Activated naive CD4-positive, alpha-beta T cell treated with anti-CD3 and anti-CD28 coated beads, Interleukin-2, amount 50 U/mL, for 24 hours (primary cell): ENCODE results near the gene LAMB4.

ENCODE experiments used
- H3K27ac Mint-ChIP-seq: one replicate; pipeline ENCODE4 v1.8.0; 2021; ENCODE audit warnings: mild to moderate bottlenecking, mixed read lengths
- H3K27me3 Mint-ChIP-seq: one replicate; pipeline ENCODE4 v1.8.0; 2021; ENCODE audit warnings: mixed read lengths
- H3K36me3 Mint-ChIP-seq: one replicate; pipeline ENCODE4 v1.8.0; 2021; ENCODE audit warnings: mixed read lengths
- H3K4me1 Mint-ChIP-seq: one replicate; pipeline ENCODE4 v1.8.0; 2021; ENCODE audit warnings: mixed read lengths
- H3K4me3 Mint-ChIP-seq: one replicate; pipeline ENCODE4 v1.8.0; 2021; ENCODE audit warnings: mild to moderate bottlenecking, mixed read lengths
- H3K9me3 Mint-ChIP-seq: one replicate; pipeline ENCODE4 v1.8.0; 2021; ENCODE audit warnings: mixed read lengths

The LAMB4 gene

GRCh38 chr7:108014215-108014614 lies 115.9 kb downstream of the LAMB4 start:
- H3K4me1 Mint-ChIP-seq = no peaks in the 10 kb centered on the region
- peaks cover 9% of the 10 kb centered on the region for H3K27me3 Mint-ChIP-seq
- H3K27ac Mint-ChIP-seq = no peak overlapping the region
- H3K9me3 Mint-ChIP-seq = no peaks in the 10 kb centered on the region
- no peaks in the 10 kb centered on the region for H3K36me3 Mint-ChIP-seq
- H3K4me3 Mint-ChIP-seq = no peak overlapping the region

- H3K9me3 Mint-ChIP-seq = no peaks in the 10 kb centered on the region
- no peak overlapping the region for H3K4me3 Mint-ChIP-seq
- H3K27ac Mint-ChIP-seq = no peak overlapping the region
- H3K27me3 Mint-ChIP-seq = peaks cover 12% of the 10 kb centered on the region
- no peaks in the 10 kb centered on the region for H3K4me1 Mint-ChIP-seq
- no peaks in the 10 kb centered on the region for H3K36me3 Mint-ChIP-seq
Measured at GRCh38 chr7:108012499-108013430, 117.4 kb downstream of the LAMB4 start.

GRCh38 chr7:108010377-108010776 lies 119.8 kb downstream of the LAMB4 start:
- H3K27me3 Mint-ChIP-seq = peaks cover 20% of the 10 kb centered on the region
- no peaks in the 10 kb centered on the region for H3K9me3 Mint-ChIP-seq
- H3K4me3 Mint-ChIP-seq = no peak overlapping the region

GRCh38 chr7:108009873-108010272 lies 120.3 kb downstream of the LAMB4 start:
- H3K9me3 Mint-ChIP-seq = no peaks in the 10 kb centered on the region
- no peak overlapping the region for H3K27ac Mint-ChIP-seq
- H3K4me3 Mint-ChIP-seq = no peak overlapping the region
- no peaks in the 10 kb centered on the region for H3K36me3 Mint-ChIP-seq
- peaks cover 24% of the 10 kb centered on the region for H3K27me3 Mint-ChIP-seq
- H3K4me1 Mint-ChIP-seq = no peaks in the 10 kb centered on the region

More at GRCh38 chr7:108010377-108010776, 119.8 kb downstream of the LAMB4 start:
- Mint-ChIP-seq H3K36me3 (no peaks in the 10 kb centered on the region), H3K4me1 (no peaks in the 10 kb centered on the region), H3K27ac (no peak overlapping the region)

GRCh38 chr7:108008827-108009226 lies 121.3 kb downstream of the LAMB4 start:
- Mint-ChIP-seq H3K4me1 (peaks cover 4% of the 10 kb centered on the region), H3K27ac (no peak overlapping the region), H3K9me3 (no peaks in the 10 kb centered on the region), H3K4me3 (no peak overlapping the region), H3K27me3 (peaks cover 32% of the 10 kb centered on the region), H3K36me3 (no peaks in the 10 kb centered on the region)

- peaks cover 5% of the 10 kb centered on the region for H3K4me1 Mint-ChIP-seq
- peaks cover 33% of the 10 kb centered on the region for H3K27me3 Mint-ChIP-seq
- H3K36me3 Mint-ChIP-seq = no peaks in the 10 kb centered on the region
- no peak overlapping the region for H3K27ac Mint-ChIP-seq
- H3K4me3 Mint-ChIP-seq = no peak overlapping the region
- H3K9me3 Mint-ChIP-seq = no peaks in the 10 kb centered on the region
Measured at GRCh38 chr7:108008240-108008639, 121.9 kb downstream of the LAMB4 start.

- H3K9me3 Mint-ChIP-seq = no peaks in the 10 kb centered on the region
- no peak overlapping the region for H3K27ac Mint-ChIP-seq
Measured at GRCh38 chr7:108007762-108008161, 122.4 kb downstream of the LAMB4 start.

GRCh38 chr7:108007261-108007660 lies 122.9 kb downstream of the LAMB4 start:
- peaks cover 36% of the 10 kb centered on the region for H3K27me3 Mint-ChIP-seq

More at GRCh38 chr7:108007762-108008161, 122.4 kb downstream of the LAMB4 start:
- Mint-ChIP-seq H3K4me1 (peaks cover 5% of the 10 kb centered on the region), H3K36me3 (no peaks in the 10 kb centered on the region), H3K4me3 (no peak overlapping the region), H3K27me3 (peaks cover 34% of the 10 kb centered on the region)

GRCh38 chr7:108004220-108005142 lies 125.7 kb downstream of the LAMB4 start:
- Mint-ChIP-seq H3K9me3 (no peaks in the 10 kb centered on the region), H3K27me3 (peaks cover 42% of the 10 kb centered on the region), H3K4me3 (peak overlapping the region; percentile 76), H3K4me1 (peaks cover 18% of the 10 kb centered on the region), H3K27ac (no peak overlapping the region), H3K36me3 (no peaks in the 10 kb centered on the region)

More at GRCh38 chr7:108007261-108007660, 122.9 kb downstream of the LAMB4 start:
- Mint-ChIP-seq H3K4me3 (no peak overlapping the region), H3K27ac (no peak overlapping the region), H3K9me3 (no peaks in the 10 kb centered on the region), H3K36me3 (no peaks in the 10 kb centered on the region), H3K4me1 (peaks cover 5% of the 10 kb centered on the region)

- no peaks in the 10 kb centered on the region for H3K36me3 Mint-ChIP-seq
- H3K9me3 Mint-ChIP-seq = no peaks in the 10 kb centered on the region
- peaks cover 40% of the 10 kb centered on the region for H3K27me3 Mint-ChIP-seq
- no peak overlapping the region for H3K27ac Mint-ChIP-seq
- H3K4me3 Mint-ChIP-seq = peak overlapping the region; percentile 76
- peaks cover 18% of the 10 kb centered on the region for H3K4me1 Mint-ChIP-seq
Measured at GRCh38 chr7:108003599-108003935, 126.6 kb downstream of the LAMB4 start.

- H3K9me3 Mint-ChIP-seq = no peaks in the 10 kb centered on the region
- H3K27ac Mint-ChIP-seq = no peak within 1 kb of the TSS
- H3K36me3 Mint-ChIP-seq = no peaks in the 10 kb centered on the region
- peaks cover 18% of the 10 kb centered on the region for H3K4me1 Mint-ChIP-seq
- peak within 1 kb of the TSS; percentile 83 for H3K4me3 Mint-ChIP-seq
- H3K27me3 Mint-ChIP-seq = peaks cover 42% of the 10 kb centered on the region
Measured at GRCh38 chr7:108002726-108003598, 127.2 kb downstream of the LAMB4 start, which contains the start of gene LAMB1. Gene LAMB1, minus strand, starts transcription at chr7:108003161. Its CDS starts 276 bp downstream, at chr7:108002885.

- Mint-ChIP-seq H3K36me3 (no peaks in the 10 kb centered on the region), H3K9me3 (no peaks in the 10 kb centered on the region), H3K27ac (no peak overlapping the region), H3K4me1 (peaks cover 18% of the 10 kb centered on the region), H3K4me3 (peak overlapping the region; percentile 83), H3K27me3 (peaks cover 38% of the 10 kb centered on the region)
Measured at GRCh38 chr7:108001764-108002725, 128.1 kb downstream of the LAMB4 start.

- peaks cover 39% of the 10 kb centered on the region for H3K27me3 Mint-ChIP-seq
- no peaks in the 10 kb centered on the region for H3K36me3 Mint-ChIP-seq
- no peaks in the 10 kb centered on the region for H3K9me3 Mint-ChIP-seq
- H3K4me1 Mint-ChIP-seq = peaks cover 18% of the 10 kb centered on the region
- H3K27ac Mint-ChIP-seq = no peak overlapping the region
- H3K4me3 Mint-ChIP-seq = peak overlapping the region; percentile 64
Measured at GRCh38 chr7:108000875-108001763, 129.0 kb downstream of the LAMB4 start.
